ENCODE data around the gene NUMB.

Gene NUMB

GRCh38 chr14:73254247-73255004 lies 203.9 kb downstream of the NUMB start:
- no peak for TF ChIP-seq CTCF (conservative IDR thresholded peaks at IDR 0.05; ENCODE audit: low read depth, low read length)
- no peak overlapping the region for H3K4me3 ChIP-seq (ENCODE audit: low read depth, low read length)
- no peak for DNase-seq (ENCODE audit: low read depth)

- H3K4me3 ChIP-seq (ENCODE audit: low read depth, low read length): no peak overlapping the region
- TF ChIP-seq CTCF (conservative IDR thresholded peaks at IDR 0.05; ENCODE audit: low read depth, low read length): no peak
- no peak for DNase-seq (ENCODE audit: low read depth)
These were observed 204.6 kb downstream of the NUMB start for GRCh38 chr14:73253721-73254120.

- no peak overlapping the region for H3K4me3 ChIP-seq (ENCODE audit: low read depth, low read length)
- TF ChIP-seq CTCF (conservative IDR thresholded peaks at IDR 0.05; ENCODE audit: low read depth, low read length): no peak
- no peak for DNase-seq (ENCODE audit: low read depth)
These were observed 205.1 kb downstream of the NUMB start for GRCh38 chr14:73253323-73253610.

GRCh38 chr14:73252491-73253322 lies 205.6 kb downstream of the NUMB start:
- TF ChIP-seq CTCF (conservative IDR thresholded peaks at IDR 0.05; ENCODE audit: low read depth, low read length): no peak

GRCh38 chr14:73251516-73252215 lies 206.7 kb downstream of the NUMB start:
- no peak overlapping the region for H3K4me3 ChIP-seq (ENCODE audit: low read depth, low read length)
- no peak for TF ChIP-seq CTCF (conservative IDR thresholded peaks at IDR 0.05; ENCODE audit: low read depth, low read length)
- no peak for DNase-seq (ENCODE audit: low read depth)

More at GRCh38 chr14:73252491-73253322, 205.6 kb downstream of the NUMB start:
- no peak for DNase-seq (ENCODE audit: low read depth)
- H3K4me3 ChIP-seq (ENCODE audit: low read depth, low read length): no peak overlapping the region

GRCh38 chr14:73250781-73251500 lies 207.4 kb downstream of the NUMB start:
- H3K4me3 ChIP-seq (ENCODE audit: low read depth, low read length): no peak overlapping the region
- DNase-seq (ENCODE audit: low read depth): no peak
- no peak for TF ChIP-seq CTCF (conservative IDR thresholded peaks at IDR 0.05; ENCODE audit: low read depth, low read length)
